Left ventricle myocardium inferior (tissue), 1 donor: Measurements from ENCODE around the gene SLC28A1. TPM values are rescaled to one million over a fixed set of nuclear protein-coding genes. Genes with fewer than 3 reads are reported as not detected.

Experiments used
- DNase-seq: peaks from one replicate; pipeline ENCODE4 v3.0.0-alpha.2; 2020
- H3K27ac ChIP-seq: fragments of 200-600 bp; replicated peaks from 2 replicates; pipeline ENCODE4 v1.8.0; 2021
- H3K27me3 ChIP-seq: fragments of 200-600 bp; 2 replicates; pipeline ENCODE4 v1.8.0; 2021; ENCODE audit warnings: low read depth
- H3K36me3 ChIP-seq: fragments of 200-600 bp; 2 replicates; pipeline ENCODE4 v1.8.0; 2021
- H3K4me1 ChIP-seq: fragments of 200-600 bp; 2 replicates; pipeline ENCODE4 v1.8.0; 2021
- H3K4me3 ChIP-seq: fragments of 200-600 bp; 2 replicates; pipeline ENCODE4 v1.8.0; 2021; ENCODE audit warnings: mild to moderate bottlenecking, moderate library complexity
- H3K9me3 ChIP-seq: fragments of 200-600 bp; replicated peaks from 2 replicates; pipeline ENCODE4 v1.8.0; 2021
- CTCF ChIP-seq: fragments of 200-600 bp; IDR thresholded peaks from 2 replicates; pipeline ENCODE4 v1.8.0; 2021; ENCODE audit warnings: antibody characterized with exemption, mild to moderate bottlenecking, borderline replicate concordance
- intact Hi-C: fragments of 100-400 bp; cut with micrococcal nuclease; formaldehyde crosslinking; loops from one replicate; pipeline ENCODE4 v1.11.0; 2022
- total RNA-seq: library from RNA; stranded (reverse); fragmentation: NEBNext Ultra II Directional; extraction: Animal tissue kit (Norgen Biotek cat#: 25700); gene quantifications from one replicate; pipeline ENCODE4 v1.2.1, GENCODE V29; 2021
- donor health status: DM: no; HTN: yes; CAD: no; lungs with severe emphysema.

Gene SLC28A1
- total RNA-seq, 1 donor from 2014 or later, result 0.91 TPM

- Histone ChIP-seq H3K4me1 (peaks cover 64% of the 10 kb centered on the region), H3K36me3 (no peaks in the 10 kb centered on the region), H3K9me3 (no peaks in the 10 kb centered on the region), H3K27ac (no peak overlapping the region), H3K4me3 (no peak overlapping the region), H3K27me3 (no peaks in the 10 kb centered on the region)
- no peak for DNase-seq
- intact Hi-C loops, result no loop called here
- TF ChIP-seq CTCF, result no peak
These were observed 106.7 kb downstream of the SLC28A1 start for GRCh38 chr15:84991014-84991712.

GRCh38 chr15:84992157-84992944, 107.9 kb downstream of the SLC28A1 start:
- no peaks in the 10 kb centered on the region for H3K9me3 ChIP-seq
- TF ChIP-seq CTCF, result no peak
- no peak overlapping the region for H3K4me3 ChIP-seq
- H3K27me3 ChIP-seq, result no peaks in the 10 kb centered on the region
- DNase-seq, result no peak
- peaks cover 53% of the 10 kb centered on the region for H3K4me1 ChIP-seq
- no peaks in the 10 kb centered on the region for H3K36me3 ChIP-seq
- intact Hi-C loops, result no loop called here
- H3K27ac ChIP-seq, result peak overlapping the region; percentile 9

Other genes starting within 250 kb of the SLC28A1 start
- gene WDR73, start 230.4 kb upstream of the SLC28A1 start, total RNA-seq, result 14.7 TPM
- gene NMB, start 226.5 kb upstream of the SLC28A1 start, total RNA-seq, result 2.0 TPM
- 80.0 TPM for gene SEC11A, start 168.5 kb upstream of the SLC28A1 start, total RNA-seq
- gene ZNF592, start 136.1 kb upstream of the SLC28A1 start, total RNA-seq, result 19.0 TPM
- 181 TPM for gene ALPK3, start 67.3 kb upstream of the SLC28A1 start, total RNA-seq
- 17.8 TPM for gene PDE8A, start 97.2 kb downstream of the SLC28A1 start, total RNA-seq